MCF 10A (cell line): Measurements from ENCODE around the gene NUPR1. TPM values are rescaled to one million over a fixed set of nuclear protein-coding genes. Genes with fewer than 3 reads are reported as not detected.
"Not testable (repeated sequence)": the region's sequence is repeated elsewhere in the genome, so short reads cannot be mapped to it uniquely, and the experiment has no call there.

Source experiments
- BruUV-seq: library from RNA; stranded (reverse); fragments of 400-500 nt; replicated peaks from 2 replicates; lab custom pipeline; 2021; lab: Mats Ljungman, UMichigan
- CTCF ChIA-PET: fragments of 300-600 bp; sonication (Branson Sonifier 250); formaldehyde crosslinking; extraction: SDS; loops from one replicate; lab custom pipeline; 2021; ENCODE audit warnings: antibody characterized with exemption, inconsistent platforms; lab: Yijun Ruan, JAX
- POLR2A ChIA-PET: fragments of 300-600, 350-650 bp; sonication (Branson Sonifier 250); formaldehyde crosslinking; extraction: SDS; loops from one replicate; lab custom pipeline; 2020; ENCODE audit warnings: antibody characterized with exemption, inconsistent platforms; lab: Yijun Ruan, JAX
- DNase-seq: peaks from one replicate; pipeline ENCODE4 v3.0.0-alpha.2; 2018; ENCODE audit not compliant: unreplicated experiment
- H3K27ac Mint-ChIP-seq: one replicate; pipeline ENCODE4 v1.8.0; 2022; ENCODE audit warnings: mild to moderate bottlenecking, low read depth, mixed read lengths; ENCODE audit not compliant: unreplicated experiment
- H3K27me3 Mint-ChIP-seq: one replicate; pipeline ENCODE4 v1.8.0; 2022; ENCODE audit warnings: mixed read lengths; ENCODE audit not compliant: insufficient read depth, unreplicated experiment
- H3K36me3 Mint-ChIP-seq: one replicate; pipeline ENCODE4 v1.8.0; 2022; ENCODE audit warnings: mild to moderate bottlenecking, moderate library complexity, mixed read lengths; ENCODE audit not compliant: insufficient read depth, unreplicated experiment
- H3K4me1 Mint-ChIP-seq: one replicate; pipeline ENCODE4 v1.8.0; 2022; ENCODE audit warnings: mixed read lengths; ENCODE audit not compliant: insufficient read depth, unreplicated experiment
- H3K4me3 Mint-ChIP-seq: one replicate; pipeline ENCODE4 v1.8.0; 2022; ENCODE audit warnings: mild to moderate bottlenecking, moderate library complexity, mixed read lengths; ENCODE audit not compliant: unreplicated experiment
- H3K9me3 Mint-ChIP-seq: one replicate; pipeline ENCODE4 v1.8.0; 2022; ENCODE audit warnings: mixed read lengths; ENCODE audit not compliant: unreplicated experiment
- intact Hi-C: fragments of 100-400 bp; cut with micrococcal nuclease; formaldehyde crosslinking; loops from 2 replicates; pipeline ENCODE4 v1.14.1; 2022
- total RNA-seq: library from RNA; stranded (reverse); gene quantifications from 2 replicates; pipeline ENCODE4 v1.2.3, GENCODE V29; 2022
- TF ChIP-seq, protein P1 (sequence below): fragments of 200-600 bp; IDR thresholded peaks from one replicate; pipeline ENCODE4 v1.8.0; 2022; ENCODE audit warnings: antibody characterized with exemption, mild to moderate bottlenecking; ENCODE audit not compliant: unreplicated experiment

The NUPR1 gene
- total RNA-seq, 1 experiment from 2014 or later, result 291 TPM

GRCh38 chr16:28549301-28549899 lies 10.6 kb upstream of the NUPR1 start:
- H3K27ac Mint-ChIP-seq, result no peak overlapping the region
- TF ChIP-seq, protein P1, sequence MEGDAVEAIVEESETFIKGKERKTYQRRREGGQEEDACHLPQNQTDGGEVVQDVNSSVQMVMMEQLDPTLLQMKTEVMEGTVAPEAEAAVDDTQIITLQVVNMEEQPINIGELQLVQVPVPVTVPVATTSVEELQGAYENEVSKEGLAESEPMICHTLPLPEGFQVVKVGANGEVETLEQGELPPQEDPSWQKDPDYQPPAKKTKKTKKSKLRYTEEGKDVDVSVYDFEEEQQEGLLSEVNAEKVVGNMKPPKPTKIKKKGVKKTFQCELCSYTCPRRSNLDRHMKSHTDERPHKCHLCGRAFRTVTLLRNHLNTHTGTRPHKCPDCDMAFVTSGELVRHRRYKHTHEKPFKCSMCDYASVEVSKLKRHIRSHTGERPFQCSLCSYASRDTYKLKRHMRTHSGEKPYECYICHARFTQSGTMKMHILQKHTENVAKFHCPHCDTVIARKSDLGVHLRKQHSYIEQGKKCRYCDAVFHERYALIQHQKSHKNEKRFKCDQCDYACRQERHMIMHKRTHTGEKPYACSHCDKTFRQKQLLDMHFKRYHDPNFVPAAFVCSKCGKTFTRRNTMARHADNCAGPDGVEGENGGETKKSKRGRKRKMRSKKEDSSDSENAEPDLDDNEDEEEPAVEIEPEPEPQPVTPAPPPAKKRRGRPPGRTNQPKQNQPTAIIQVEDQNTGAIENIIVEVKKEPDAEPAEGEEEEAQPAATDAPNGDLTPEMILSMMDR, result peak; percentile 70
- peak; percentile 61 for DNase-seq
- intact Hi-C loops, result loop anchor here (5.0 kb wide), 2 partner anchors 68 to 328 kb away; partner anchors contain the start of gene ATP2A1
- CTCF ChIA-PET, result interaction anchor here (0.6 to 1.9 kb wide), 13 partner anchors 9 to 1183 kb away, joined by 3 to 14 read pairs (median 4); partner anchors contain the start of genes CLN3 and NUPR1
- H3K4me3 Mint-ChIP-seq, result no peak overlapping the region
- H3K36me3 Mint-ChIP-seq, result no peaks in the 10 kb centered on the region
- peaks cover 5% of the 10 kb centered on the region for H3K4me1 Mint-ChIP-seq
- H3K27me3 Mint-ChIP-seq, result no peaks in the 10 kb centered on the region
- POLR2A ChIA-PET, result interaction anchor here (1.2 to 2.9 kb wide), 3 partner anchors 8 to 58 kb away, joined by 3 to 10 read pairs (median 3); partner anchors contain the start of genes CLN3 and NUPR1
- H3K9me3 Mint-ChIP-seq, result no peaks in the 10 kb centered on the region
- BruUV-seq, result no TSS peak

DNA sequence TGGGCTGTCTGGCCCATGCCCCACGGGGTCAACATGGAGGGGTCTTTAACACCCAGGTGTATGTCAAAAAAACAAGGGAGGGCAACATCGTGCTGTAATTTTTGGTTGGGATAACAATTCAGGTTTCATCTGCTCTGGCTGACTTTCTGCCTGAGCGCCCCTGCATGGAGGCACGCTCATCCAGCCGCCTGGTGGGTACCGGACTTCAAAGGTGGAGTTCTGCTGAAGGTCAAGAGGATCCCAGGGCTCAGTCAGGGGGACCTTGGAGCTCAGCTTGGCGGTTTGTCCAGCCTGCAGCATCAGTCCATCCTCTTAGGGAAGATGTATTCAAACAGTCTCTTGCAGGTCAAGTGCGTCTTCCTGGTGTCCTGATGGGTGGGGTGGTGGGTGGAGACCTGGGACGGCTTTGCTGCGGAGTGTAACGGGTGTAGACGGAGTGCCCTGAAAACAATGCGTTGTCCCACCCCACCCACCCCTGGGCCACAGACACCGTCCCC lies 9.6 kb upstream of the NUPR1 start:
- ChIA-PET POLR2A (interaction anchor here (2.0 to 2.9 kb wide), 2 partner anchors 9 to 57 kb away, joined by 6 to 10 read pairs; partner anchors contain the start of gene CLN3), CTCF (interaction anchor here (1.3 kb wide), 1 partner anchor 56 kb away, joined by 4 read pairs; the partner anchor contains the start of gene CLN3)
- no peaks in the 10 kb centered on the region for H3K9me3 Mint-ChIP-seq
- no peak overlapping the region for H3K4me3 Mint-ChIP-seq
- no peaks in the 10 kb centered on the region for H3K36me3 Mint-ChIP-seq
- DNase-seq, result no peak
- H3K4me1 Mint-ChIP-seq, result peaks cover 4% of the 10 kb centered on the region
- TF ChIP-seq, protein P1, result no peak
- no peak overlapping the region for H3K27ac Mint-ChIP-seq
- no peaks in the 10 kb centered on the region for H3K27me3 Mint-ChIP-seq
- intact Hi-C loops, result loop anchor here (5.0 kb wide), 2 partner anchors 69 to 329 kb away; partner anchors contain the start of gene ATP2A1
- BruUV-seq, result no TSS peak

DNA sequence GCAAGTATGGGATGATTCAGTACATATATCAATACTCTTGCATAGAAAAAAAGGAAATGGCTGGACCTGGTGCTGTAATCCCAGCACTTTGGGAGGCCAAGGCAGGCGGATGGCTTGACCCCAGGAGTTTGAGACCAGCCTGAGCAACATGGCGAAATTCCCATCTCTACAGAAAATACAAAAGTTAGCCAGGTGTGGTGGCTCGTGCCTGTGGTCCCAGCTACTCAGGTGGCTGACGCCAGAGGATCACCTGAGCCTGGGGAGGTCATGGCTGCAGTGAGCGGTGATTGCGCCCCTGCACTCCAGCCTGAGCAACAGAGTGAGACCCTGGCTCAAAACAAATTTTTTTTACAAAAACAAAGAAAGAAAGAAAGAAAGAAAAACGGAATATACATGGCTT lies 7.9 kb upstream of the NUPR1 start:
- Mint-ChIP-seq H3K4me1 (peaks cover 4% of the 10 kb centered on the region), H3K36me3 (no peaks in the 10 kb centered on the region), H3K9me3 (no peaks in the 10 kb centered on the region), H3K27me3 (no peaks in the 10 kb centered on the region), H3K4me3 (no peak overlapping the region), H3K27ac (no peak overlapping the region)
- ChIA-PET CTCF (no interaction called here), POLR2A (interaction anchor here (2.0 kb wide), 1 partner anchor 7 kb away, joined by 6 read pairs; no protein-coding TSS in a partner anchor)
- no TSS peak for BruUV-seq
- TF ChIP-seq, protein P1, result no peak
- intact Hi-C loops, result loop anchor here (5.0 kb wide), 2 partner anchors 71 to 331 kb away; partner anchors contain the start of gene ATP2A1
- no peak for DNase-seq

DNA sequence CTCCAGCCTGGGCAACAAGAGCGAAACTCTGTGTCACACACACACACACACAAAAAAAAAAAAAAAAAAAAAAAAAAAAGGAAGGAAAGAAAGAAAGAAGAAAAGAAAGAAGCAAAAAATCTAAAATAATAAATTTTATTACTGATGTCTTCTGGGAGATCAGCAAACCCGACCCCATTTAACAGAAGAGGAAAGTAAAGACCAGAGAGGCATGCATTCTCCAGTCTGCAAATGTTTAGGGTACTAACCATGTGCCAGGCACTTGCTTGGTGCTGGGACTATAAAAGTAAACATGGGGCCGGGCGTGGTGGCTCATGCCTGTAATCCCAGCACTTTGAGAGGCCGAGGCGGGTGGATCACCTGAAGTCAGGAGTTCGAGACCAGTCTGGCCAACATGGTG lies 7.2 kb upstream of the NUPR1 start:
- H3K9me3 Mint-ChIP-seq, CTCF ChIA-PET, DNase-seq, H3K27me3 Mint-ChIP-seq, H3K36me3 Mint-ChIP-seq, H3K27ac Mint-ChIP-seq, BruUV-seq, H3K4me1 Mint-ChIP-seq, H3K4me3 Mint-ChIP-seq: not testable (repeated sequence)
- intact Hi-C loops, result loop anchor here (5.0 kb wide), 2 partner anchors 71 to 331 kb away; partner anchors contain the start of gene ATP2A1
- POLR2A ChIA-PET, result interaction anchor here (0.6 kb wide), 1 partner anchor 56 kb away, joined by 3 read pairs; no protein-coding TSS in a partner anchor
